ENCODE data around the gene CRYZL1. TPM values are rescaled to one million over a fixed set of nuclear protein-coding genes. Genes with fewer than 3 reads are reported as not detected.

Gene CRYZL1
- total RNA-seq, 4 donors from 2014 or later = 12.8 to 34.2 (median 15.0) TPM

DNA sequence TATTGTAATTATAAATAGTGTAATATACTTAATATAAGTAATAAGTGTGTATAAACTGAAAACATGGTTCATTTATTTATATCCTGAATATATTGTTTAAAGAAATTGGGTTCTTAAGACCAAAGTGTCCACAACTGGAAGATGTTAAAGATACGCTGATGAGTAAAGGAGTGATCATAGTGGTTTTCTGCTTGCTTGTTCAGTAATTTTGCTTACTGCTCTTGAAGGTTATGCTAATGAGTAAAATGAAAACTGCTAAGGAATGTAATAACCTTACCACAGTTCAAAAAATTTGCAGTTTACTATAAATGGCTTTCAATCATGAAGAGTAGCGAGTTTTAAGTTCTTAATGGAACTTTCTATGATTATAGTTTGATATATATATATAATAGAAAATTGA is 75.0 kb downstream of the CRYZL1 start:
- 93 to 98% methylated on average over 2 of the region's 2 CpGs for WGBS, 2 donors
- TF ChIP-seq POLR2A (IDR thresholded peaks at IDR 0.05) = no peak
- TF ChIP-seq, protein P1, sequence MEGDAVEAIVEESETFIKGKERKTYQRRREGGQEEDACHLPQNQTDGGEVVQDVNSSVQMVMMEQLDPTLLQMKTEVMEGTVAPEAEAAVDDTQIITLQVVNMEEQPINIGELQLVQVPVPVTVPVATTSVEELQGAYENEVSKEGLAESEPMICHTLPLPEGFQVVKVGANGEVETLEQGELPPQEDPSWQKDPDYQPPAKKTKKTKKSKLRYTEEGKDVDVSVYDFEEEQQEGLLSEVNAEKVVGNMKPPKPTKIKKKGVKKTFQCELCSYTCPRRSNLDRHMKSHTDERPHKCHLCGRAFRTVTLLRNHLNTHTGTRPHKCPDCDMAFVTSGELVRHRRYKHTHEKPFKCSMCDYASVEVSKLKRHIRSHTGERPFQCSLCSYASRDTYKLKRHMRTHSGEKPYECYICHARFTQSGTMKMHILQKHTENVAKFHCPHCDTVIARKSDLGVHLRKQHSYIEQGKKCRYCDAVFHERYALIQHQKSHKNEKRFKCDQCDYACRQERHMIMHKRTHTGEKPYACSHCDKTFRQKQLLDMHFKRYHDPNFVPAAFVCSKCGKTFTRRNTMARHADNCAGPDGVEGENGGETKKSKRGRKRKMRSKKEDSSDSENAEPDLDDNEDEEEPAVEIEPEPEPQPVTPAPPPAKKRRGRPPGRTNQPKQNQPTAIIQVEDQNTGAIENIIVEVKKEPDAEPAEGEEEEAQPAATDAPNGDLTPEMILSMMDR (IDR thresholded peaks at IDR 0.05) = no peak
- no peak overlapping the region for H3K4me3 ChIP-seq (ENCODE audit: low read depth, poor library complexity, severe bottlenecking)
- DNase-seq (ENCODE audit: low spot score in 2 of 2) = no peak
- intact Hi-C loops (cut with DNase I; ENCODE audit: low total_unique reads) = no loop called here

DNA sequence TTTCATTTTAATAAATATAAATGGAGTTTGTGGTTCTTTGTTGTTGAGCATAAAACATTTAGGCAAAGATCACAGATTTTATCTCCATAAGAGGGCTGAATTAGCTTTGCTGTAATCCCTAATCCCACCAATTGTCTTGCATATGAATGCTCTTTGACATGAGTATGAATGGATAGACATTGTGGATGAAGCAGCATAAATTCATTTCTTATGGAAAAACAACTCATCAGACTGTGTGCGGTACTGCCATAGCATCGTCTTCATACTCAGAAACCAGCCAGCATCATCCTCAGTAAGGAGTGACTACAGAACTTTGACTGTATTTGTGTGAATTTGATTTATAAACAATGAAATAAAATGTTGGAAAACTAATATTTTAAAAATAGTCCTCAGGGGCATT is 79.2 kb downstream of the CRYZL1 start:
- no peak overlapping the region for H3K4me3 ChIP-seq (ENCODE audit: low read depth, poor library complexity, severe bottlenecking)
- no peak for TF ChIP-seq POLR2A (IDR thresholded peaks at IDR 0.05)
- TF ChIP-seq, protein P1 (IDR thresholded peaks at IDR 0.05) = no peak
- intact Hi-C loops (cut with DNase I; ENCODE audit: low total_unique reads) = no loop called here
- DNase-seq (ENCODE audit: low spot score in 2 of 2) = no peak
- WGBS, 2 donors = 94 to 99% methylated on average over 2 of the region's 2 CpGs

DNA sequence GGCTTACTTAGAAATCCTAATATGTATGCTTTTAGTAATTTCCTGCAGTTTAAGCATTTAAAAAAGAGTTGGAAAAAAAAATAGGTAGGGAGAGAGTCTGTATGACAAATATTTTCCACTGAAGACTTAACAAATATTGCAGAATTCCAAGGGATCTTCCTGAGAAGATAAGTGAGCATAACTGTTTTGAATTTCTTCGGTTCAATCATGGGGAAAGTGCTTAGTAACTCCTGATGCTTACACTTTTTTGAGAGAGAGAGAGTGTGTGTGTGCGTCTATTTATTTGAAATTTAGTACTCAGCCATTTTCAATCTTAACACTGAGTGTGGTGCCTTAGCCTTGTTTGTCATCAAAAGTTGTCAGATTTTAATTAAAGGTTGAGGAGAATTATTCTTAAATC is 80.2 kb downstream of the CRYZL1 start:
- TF ChIP-seq, protein P1 (IDR thresholded peaks at IDR 0.05) = no peak
- TF ChIP-seq POLR2A (IDR thresholded peaks at IDR 0.05) = no peak
- intact Hi-C loops (cut with DNase I; ENCODE audit: low total_unique reads) = no loop called here
- DNase-seq (ENCODE audit: low spot score in 2 of 2) = no peak
- no peak overlapping the region for H3K4me3 ChIP-seq (ENCODE audit: low read depth, poor library complexity, severe bottlenecking)
- 80 to 87% methylated on average over 2 of the region's 2 CpGs for WGBS, 2 donors

DNA sequence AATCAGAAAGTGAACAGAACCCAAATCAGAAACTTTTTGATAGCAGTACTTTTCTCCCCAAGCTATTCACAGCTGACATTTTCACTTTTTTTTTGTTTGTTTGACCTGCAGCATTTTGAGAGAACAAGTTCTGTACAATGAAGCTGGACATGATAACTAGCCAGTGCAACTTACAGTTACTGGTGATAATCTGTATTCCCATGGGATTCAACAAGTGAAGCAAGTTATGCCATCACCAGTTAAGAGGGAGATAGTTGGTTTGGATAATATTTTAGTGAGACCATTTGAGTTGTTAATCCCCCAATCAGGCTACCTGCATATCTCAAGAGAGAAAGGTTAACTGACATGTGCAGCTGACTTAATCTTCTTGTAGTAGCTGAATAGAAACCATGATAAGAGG is 80.6 kb downstream of the CRYZL1 start:
- TF ChIP-seq, protein P1 (IDR thresholded peaks at IDR 0.05) = no peak
- TF ChIP-seq POLR2A (IDR thresholded peaks at IDR 0.05) = no peak
- DNase-seq (ENCODE audit: low spot score in 2 of 2) = no peak
- intact Hi-C loops (cut with DNase I; ENCODE audit: low total_unique reads) = no loop called here
- no peak overlapping the region for H3K4me3 ChIP-seq (ENCODE audit: low read depth, poor library complexity, severe bottlenecking)

DNA sequence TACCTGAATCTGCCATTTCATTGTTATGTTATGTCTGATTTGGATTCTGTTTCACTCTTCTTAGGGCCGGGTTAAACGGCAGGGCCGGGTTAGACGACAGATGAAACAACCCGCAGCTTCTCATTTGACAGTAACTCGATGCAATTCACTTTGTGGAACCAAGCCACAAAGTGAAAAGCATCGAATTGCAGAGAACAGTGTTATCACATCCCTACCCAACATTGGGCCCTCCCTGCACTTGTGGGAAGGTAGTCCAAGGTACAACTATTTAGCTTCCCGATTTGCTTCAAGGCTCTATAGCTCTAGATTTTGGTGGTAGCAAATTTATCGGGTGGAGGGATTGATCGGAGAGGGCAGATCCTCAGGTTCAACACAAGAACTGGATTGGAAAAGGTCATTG is 81.7 kb downstream of the CRYZL1 start:
- no peak for DNase-seq (ENCODE audit: low spot score in 2 of 2)
- TF ChIP-seq, protein P1 (IDR thresholded peaks at IDR 0.05) = no peak
- TF ChIP-seq POLR2A (IDR thresholded peaks at IDR 0.05) = no peak
- intact Hi-C loops (cut with DNase I; ENCODE audit: low total_unique reads) = no loop called here
- 93 to 94% methylated on average over 10 of the region's 10 CpGs for WGBS, 2 donors
- H3K4me3 ChIP-seq (ENCODE audit: low read depth, poor library complexity, severe bottlenecking) = no peak overlapping the region

DNA sequence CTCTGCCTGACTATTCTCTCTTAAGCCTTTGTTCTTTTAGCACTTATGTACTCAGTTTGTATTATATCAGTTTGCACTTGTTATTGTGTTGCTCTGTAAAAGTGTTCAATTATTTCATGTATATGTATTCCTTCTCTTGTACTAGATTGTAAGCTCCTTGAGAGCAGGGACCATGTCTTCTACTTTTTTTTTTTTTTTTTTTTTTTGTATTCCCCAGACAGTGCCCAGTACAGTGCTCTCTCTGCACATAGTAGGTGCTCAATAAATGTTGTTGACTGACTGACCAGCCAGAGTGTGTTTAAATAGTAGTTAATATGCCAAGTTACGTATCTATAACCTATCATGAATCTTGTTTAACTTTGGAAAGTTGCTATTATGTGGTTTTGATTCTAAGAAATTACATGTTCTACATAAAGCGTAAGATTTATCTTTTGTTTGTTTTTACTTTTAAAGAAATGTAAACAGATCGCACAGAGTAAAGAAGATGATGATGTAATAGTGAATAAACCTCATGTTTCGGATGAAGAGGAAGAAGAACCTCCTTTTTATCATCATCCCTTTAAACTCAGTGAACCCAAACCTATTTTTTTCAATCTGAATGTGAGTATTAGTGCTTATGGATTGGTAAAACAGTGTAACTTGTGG is 82.6 kb downstream of the CRYZL1 start:
- WGBS, 2 donors = 89 to 90% methylated on average over 4 of the region's 4 CpGs

More for the DNA sequence above, 82.6 kb downstream of the CRYZL1 start:
- H3K4me3 ChIP-seq (ENCODE audit: low read depth, poor library complexity, severe bottlenecking) = no peak overlapping the region
- TF ChIP-seq, protein P1 (IDR thresholded peaks at IDR 0.05) = no peak
- no peak for TF ChIP-seq POLR2A (IDR thresholded peaks at IDR 0.05)
- intact Hi-C loops (cut with DNase I; ENCODE audit: low total_unique reads) = no loop called here
- no peak for DNase-seq (ENCODE audit: low spot score in 2 of 2)

Measured in lower leg skin (tissue), 4 donors.